GM19043 (cell line): ENCODE results near the gene MICALL2.

Experiments
- ATAC-seq: cut with Tn5 transposase; IDR thresholded peaks from one replicate; pipeline ENCODE4 v1.9.1; 2021; ENCODE audit warnings: low read depth; ENCODE audit not compliant: unreplicated experiment

MICALL2 gene

DNA sequence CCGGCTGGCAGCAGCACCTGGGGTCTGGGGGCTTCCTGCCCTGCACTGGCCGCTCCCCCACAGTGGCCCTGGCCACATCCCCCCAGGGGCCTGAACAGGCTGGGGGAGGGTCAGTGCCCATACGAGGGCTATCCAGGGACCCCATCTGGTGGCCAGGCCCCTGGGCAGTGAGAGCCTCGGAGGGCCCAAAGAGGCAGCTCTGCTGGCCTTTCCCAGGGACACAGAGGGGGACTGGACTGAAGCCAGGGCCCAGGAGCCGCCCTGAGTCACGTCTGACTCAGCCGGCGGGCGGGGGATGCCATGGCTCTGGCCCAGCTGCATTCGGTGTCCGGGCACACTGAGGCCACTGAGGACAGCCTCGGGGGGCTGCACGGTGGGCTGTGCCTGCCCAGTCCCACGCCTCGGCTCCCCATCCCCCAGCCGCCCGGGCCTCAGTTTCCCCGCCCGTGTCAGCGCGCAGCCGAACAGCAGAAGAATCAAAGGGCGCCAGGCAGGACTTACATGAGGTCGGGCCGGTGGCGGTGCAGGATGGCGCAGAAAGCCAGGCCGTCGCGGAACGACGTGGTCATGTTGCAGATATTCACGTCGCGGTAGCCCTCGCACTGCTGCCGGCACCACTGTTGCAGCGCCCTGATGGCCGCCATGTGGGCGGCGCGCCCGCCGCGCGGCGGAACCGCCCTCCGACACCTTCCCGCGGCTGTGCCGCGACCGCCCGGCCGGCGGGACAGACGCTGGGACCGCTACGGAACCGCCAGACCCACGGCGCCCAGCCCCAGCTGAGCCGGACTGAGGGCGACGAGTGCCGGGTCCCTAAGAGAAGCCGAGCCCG lies at the start of gene MICALL2:
Gene MICALL2 (minus strand): TSS at position 788 of the 829 bp plus-strand sequence. CDS start 144 bp downstream, at position 644.
- peak; percentile 17 for ATAC-seq

GRCh38 chr7:1508277-1508758 lies 49.0 kb upstream of the MICALL2 start:
- ATAC-seq, result no peak

DNA sequence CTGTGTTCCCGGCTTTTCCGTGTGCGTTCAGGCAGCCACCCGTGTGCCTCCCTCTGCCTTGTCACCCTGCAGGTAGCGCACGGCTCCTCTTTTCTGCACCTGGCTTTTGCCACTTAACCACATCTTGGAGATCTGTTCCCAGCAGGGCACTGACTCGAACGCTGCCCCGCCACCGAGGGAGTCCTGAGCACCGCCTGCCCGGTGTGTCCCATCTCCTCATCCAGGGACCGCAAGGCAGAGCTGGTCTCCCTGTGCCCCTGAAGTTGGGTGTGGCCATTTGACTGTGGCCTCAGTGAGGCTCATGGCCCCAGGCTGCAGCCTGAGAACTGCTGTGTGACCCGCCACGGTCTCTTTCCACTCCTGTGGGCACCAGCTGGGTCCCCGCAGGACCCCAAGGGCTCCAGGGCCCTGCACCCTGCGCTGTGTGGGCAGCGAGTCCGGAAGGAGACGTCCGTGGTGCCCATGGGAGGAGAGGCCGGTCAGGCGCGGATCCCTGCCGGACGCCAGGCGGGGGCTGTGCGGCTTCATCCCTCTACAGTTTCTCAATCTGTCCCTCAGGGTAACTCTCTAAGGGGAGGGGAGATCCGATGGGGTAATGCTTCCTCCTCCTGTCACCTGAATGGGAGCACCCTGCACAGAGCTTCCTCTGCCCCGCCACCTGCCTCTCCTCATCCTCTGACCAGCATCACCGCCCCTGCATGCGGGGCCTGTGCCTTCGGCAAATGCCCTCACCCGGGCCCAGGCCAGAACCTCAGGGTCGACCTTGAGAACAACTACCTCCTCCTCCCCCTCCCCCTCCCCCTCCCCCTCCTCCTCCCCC lies 46.7 kb upstream of the MICALL2 start:
- no peak for ATAC-seq

GRCh38 chr7:1503816-1504775 lies 44.8 kb upstream of the MICALL2 start, which contains the start of gene INTS1:
Gene INTS1, minus strand, starts transcription at chr7:1504389. Its CDS starts 429 bp downstream, at chr7:1503960.
- peak; percentile 71 for ATAC-seq

- no peak for ATAC-seq
Measured at GRCh38 chr7:1503390-1503789, 44.1 kb upstream of the MICALL2 start.

- ATAC-seq, result no peak
Measured at GRCh38 chr7:1502845-1503244, 43.6 kb upstream of the MICALL2 start.

DNA sequence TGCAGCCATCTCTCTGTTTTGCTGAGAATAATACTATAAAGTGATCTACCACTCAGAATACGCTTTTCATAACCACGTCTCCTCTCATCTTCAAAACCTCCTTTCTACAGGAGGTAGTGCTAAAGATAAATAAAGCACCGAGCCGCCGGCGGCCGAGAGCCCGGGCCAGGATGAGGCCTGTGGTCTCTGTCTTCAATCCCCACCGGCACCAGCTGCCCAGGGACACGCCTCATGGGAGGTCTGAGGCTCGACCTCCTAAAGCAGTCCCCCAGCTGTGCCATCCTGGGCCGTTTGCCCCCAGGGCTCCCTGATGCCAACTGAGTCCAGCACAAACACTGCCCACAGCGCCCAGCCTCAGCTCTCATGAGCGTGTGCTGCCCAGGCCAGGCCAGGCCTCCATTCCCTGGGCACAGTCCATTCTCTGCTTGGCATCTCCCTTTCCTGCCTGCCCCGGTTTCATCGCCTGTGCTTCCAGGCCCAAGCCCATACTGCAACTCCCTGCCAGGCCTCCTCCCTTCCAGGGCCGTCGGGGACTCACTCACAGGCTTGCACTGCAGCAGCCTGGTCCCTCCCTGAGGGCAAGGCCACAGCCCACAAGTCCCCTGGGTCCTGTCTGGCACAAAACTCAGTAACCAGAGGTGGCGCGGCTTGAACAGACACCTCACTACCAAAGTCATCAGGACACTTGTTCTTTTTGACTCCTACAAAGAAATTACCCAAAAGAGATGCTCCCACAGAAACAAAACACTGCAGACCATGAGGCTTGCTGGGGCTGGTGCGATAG lies 42.4 kb upstream of the MICALL2 start:
- no peak for ATAC-seq

DNA sequence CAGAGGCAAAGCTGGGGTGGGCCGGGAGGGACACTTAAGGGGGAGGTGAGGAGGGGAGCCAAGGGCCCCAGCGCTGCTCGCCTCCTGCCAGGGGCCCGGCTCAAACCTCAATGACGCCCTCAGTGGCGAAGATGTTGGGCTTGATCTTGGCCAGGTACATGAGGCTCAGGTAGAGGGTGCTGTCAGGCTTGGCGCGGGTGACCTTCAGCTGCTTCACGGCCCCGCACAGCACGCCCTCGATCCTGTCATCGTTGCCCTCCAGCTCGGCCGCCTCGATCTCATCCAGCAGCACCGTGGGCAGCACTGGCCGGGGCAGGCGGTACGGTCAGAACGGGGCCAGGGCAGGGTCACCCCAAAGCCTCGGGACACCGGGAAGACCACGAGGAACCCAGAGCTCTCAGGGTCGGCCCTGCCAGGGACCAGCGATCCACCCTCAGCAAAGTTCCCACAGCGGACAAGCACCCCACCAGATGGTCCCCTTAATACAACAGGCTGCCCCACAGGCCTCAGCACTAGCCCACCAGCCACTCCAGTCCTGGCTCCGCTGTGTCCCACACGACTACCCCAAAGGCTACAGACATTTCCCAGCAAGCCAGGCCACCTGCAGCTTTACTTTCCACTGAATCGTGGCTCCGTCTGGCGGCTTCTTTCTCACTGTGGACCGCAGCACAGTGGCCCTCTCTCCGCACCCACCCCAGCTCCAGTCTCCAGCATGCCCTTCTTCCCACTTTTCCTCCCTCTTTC lies 41.0 kb upstream of the MICALL2 start:
- no peak for ATAC-seq

DNA sequence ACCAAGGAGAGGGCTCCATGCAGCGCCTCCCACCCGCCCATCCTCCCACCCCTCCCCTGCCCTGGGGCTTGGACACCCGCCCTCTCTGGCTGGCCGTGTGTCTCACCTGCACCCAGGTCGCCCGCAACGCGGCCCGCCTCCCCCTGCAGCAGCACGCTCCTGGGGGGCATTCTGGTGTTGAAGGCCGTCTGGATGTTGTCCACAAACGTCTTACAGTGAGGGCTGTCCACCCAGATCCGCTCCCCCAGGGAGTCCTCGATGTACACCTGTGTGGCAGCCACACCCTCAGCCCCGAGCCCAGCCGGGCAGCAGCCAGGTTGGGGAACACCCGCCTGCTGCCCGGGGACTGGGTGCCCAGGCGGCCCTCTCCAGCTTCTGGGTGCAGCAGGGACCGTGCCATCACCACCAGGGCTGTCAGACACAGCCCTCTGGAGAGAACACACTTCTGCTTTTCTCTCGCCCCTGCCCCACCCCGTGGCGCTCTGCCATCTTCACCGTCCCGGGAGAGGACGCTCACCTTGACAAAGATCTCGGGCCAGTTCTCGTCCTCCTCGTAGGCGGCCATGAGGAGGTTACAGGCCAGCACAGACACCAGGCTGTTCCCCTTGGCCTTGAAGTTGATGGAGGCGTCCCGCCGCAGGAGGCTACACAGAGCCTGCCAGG lies 40.2 kb upstream of the MICALL2 start:
- no peak for ATAC-seq

- no peak for ATAC-seq
Measured at GRCh38 chr7:1498370-1499305, 39.4 kb upstream of the MICALL2 start.

DNA sequence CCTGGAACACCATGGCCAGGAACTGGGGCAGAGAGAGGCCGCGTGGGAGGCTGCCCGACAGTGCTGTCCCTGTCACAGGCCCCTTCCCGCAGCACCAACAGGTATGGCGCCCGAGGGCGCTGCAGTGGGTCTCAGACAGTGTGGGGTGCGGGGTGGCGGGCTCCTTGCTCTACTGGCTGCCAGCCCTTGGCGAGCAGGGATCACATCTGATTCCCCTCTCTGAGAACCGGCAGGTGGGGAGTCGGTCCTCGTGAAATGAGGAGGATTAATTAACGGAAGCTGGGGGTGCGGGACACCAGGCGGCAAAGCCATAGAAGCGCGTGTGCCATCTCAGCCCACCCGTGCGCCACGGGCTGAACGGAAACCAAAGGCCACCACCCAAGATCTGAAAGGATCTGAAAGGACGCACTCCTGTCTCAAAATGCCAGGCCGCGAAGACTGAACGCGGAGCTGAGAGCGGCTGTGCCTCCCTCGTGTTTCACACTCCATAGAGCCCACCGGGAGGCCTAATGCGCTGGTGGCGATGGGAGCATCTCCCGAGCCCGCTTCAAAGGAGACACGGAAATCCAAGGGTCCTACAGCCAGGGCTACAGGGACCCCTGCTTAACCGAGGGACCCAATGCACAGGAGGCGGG lies 38.1 kb upstream of the MICALL2 start:
- ATAC-seq, result no peak

DNA sequence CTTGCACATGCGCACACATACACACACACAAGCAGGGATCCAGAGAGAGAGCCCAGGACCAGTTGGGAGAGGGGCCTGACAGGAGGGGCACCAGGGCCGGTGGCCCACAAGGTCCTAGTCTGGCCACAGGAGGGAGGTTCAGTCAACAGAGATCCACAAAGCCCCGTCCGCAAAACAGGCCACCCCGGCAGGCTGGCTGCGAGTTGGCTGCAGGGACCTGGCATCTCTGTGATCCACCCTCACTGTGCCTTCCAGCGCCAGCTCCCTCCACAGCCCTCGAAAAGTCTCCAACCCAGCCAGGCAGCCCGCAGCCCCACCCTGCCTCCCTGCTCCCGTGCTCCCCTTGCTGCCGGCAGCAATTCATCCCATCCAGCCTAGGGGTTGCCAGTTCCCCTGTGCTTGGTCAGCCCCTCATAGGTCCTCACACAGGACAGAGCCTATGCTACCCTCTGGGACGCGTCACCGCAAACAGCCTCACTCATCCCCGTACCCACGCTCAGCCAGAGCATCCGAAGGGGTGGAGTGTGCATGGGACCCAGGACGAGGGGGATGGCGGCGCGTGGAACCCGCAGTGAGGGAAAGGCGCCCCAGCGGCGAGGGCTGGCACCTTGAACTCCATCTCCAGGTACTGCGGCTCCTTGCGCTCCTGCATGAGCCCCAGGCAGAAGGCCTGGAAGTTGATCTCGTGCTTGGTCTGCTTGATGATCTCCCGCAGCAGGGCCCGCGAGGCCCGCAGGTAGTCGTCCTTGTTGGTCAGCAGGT lies 37.4 kb upstream of the MICALL2 start:
- ATAC-seq, result no peak

- no peak for ATAC-seq
Measured at GRCh38 chr7:1495564-1496242, 36.4 kb upstream of the MICALL2 start.

GRCh38 chr7:1494866-1495563 lies 35.7 kb upstream of the MICALL2 start:
- ATAC-seq, result no peak

- ATAC-seq, result no peak
Measured at GRCh38 chr7:1494447-1494846, 35.2 kb upstream of the MICALL2 start.
